Ishikawa (cell line): ENCODE results near the gene PODXL2.
A peak's percentile ranks its signal among the peaks of the same experiment; 100 is the strongest.

ENCODE experiments used
- CEBPB ChIP-seq: IDR thresholded peaks from 2 replicates; pipeline ENCODE4 v1.6.1; 2012
- CREB1 ChIP-seq: IDR thresholded peaks from 2 replicates; pipeline ENCODE4 v1.6.1; 2012; ENCODE audit warnings: low read depth
- EGR1 ChIP-seq: IDR thresholded peaks from 2 replicates; pipeline ENCODE4 v1.6.1; 2012
- EP300 ChIP-seq: IDR thresholded peaks from 2 replicates; pipeline ENCODE4 v1.6.1; 2012; ENCODE audit warnings: borderline replicate concordance
- FOXM1 ChIP-seq: IDR thresholded peaks from 2 replicates; pipeline ENCODE4 v1.6.1; 2012; ENCODE audit warnings: low read depth, borderline replicate concordance
- RAD21 ChIP-seq: IDR thresholded peaks from 2 replicates; pipeline ENCODE4 v1.6.1; 2012; ENCODE audit warnings: low read depth
- TAF1 ChIP-seq: IDR thresholded peaks from 2 replicates; pipeline ENCODE4 v1.6.1; 2012; ENCODE audit warnings: low read depth, mild to moderate bottlenecking
- TCF12 ChIP-seq: IDR thresholded peaks from 2 replicates; pipeline ENCODE4 v1.6.1; 2012; ENCODE audit warnings: low read depth
- TEAD4 ChIP-seq: IDR thresholded peaks from 2 replicates; pipeline ENCODE4 v1.6.1; 2012
- YY1 ChIP-seq: IDR thresholded peaks from 2 replicates; pipeline ENCODE4 v1.6.1; 2012; ENCODE audit warnings: low read depth
- ZBTB7A ChIP-seq: IDR thresholded peaks from 2 replicates; pipeline ENCODE4 v1.6.1; 2012; ENCODE audit warnings: low read depth
- TF ChIP-seq, protein P1 (sequence below): IDR thresholded peaks from 2 replicates; pipeline ENCODE4 v1.6.1; 2012
- TF ChIP-seq, protein P2 (sequence below): IDR thresholded peaks from 2 replicates; pipeline ENCODE4 v1.6.1; 2012; ENCODE audit warnings: low read depth, mild to moderate bottlenecking
- TF ChIP-seq, protein P3 (sequence below): IDR thresholded peaks from 2 replicates; pipeline ENCODE4 v1.6.1; 2012

Gene PODXL2

DNA sequence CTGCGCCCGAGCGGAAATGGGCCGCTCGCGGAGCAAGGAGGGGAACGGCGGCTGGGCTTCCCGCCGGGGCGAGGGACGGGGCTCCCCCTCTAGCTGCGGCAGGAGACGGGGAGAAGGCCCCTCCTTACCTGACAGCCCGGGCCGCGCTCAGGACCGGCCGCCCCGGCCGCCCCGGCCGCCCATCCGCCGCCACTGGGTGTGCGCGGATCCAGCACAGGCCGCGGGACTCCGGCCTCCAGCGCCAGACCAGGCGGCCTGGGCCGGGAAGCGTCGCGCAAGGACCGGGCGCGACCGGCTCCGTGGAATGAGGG lies 38.7 kb upstream of the PODXL2 start:
- TF ChIP-seq YY1 (no peak), EP300 (no peak), TAF1 (no peak; the same call in 1 of the 2 replicates), ZBTB7A (no peak), CREB1 (no peak)
- TF ChIP-seq, protein P1, sequence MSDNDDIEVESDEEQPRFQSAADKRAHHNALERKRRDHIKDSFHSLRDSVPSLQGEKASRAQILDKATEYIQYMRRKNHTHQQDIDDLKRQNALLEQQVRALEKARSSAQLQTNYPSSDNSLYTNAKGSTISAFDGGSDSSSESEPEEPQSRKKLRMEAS, result no peak
- TF ChIP-seq, protein P2, sequence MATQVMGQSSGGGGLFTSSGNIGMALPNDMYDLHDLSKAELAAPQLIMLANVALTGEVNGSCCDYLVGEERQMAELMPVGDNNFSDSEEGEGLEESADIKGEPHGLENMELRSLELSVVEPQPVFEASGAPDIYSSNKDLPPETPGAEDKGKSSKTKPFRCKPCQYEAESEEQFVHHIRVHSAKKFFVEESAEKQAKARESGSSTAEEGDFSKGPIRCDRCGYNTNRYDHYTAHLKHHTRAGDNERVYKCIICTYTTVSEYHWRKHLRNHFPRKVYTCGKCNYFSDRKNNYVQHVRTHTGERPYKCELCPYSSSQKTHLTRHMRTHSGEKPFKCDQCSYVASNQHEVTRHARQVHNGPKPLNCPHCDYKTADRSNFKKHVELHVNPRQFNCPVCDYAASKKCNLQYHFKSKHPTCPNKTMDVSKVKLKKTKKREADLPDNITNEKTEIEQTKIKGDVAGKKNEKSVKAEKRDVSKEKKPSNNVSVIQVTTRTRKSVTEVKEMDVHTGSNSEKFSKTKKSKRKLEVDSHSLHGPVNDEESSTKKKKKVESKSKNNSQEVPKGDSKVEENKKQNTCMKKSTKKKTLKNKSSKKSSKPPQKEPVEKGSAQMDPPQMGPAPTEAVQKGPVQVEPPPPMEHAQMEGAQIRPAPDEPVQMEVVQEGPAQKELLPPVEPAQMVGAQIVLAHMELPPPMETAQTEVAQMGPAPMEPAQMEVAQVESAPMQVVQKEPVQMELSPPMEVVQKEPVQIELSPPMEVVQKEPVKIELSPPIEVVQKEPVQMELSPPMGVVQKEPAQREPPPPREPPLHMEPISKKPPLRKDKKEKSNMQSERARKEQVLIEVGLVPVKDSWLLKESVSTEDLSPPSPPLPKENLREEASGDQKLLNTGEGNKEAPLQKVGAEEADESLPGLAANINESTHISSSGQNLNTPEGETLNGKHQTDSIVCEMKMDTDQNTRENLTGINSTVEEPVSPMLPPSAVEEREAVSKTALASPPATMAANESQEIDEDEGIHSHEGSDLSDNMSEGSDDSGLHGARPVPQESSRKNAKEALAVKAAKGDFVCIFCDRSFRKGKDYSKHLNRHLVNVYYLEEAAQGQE, result no peak

DNA sequence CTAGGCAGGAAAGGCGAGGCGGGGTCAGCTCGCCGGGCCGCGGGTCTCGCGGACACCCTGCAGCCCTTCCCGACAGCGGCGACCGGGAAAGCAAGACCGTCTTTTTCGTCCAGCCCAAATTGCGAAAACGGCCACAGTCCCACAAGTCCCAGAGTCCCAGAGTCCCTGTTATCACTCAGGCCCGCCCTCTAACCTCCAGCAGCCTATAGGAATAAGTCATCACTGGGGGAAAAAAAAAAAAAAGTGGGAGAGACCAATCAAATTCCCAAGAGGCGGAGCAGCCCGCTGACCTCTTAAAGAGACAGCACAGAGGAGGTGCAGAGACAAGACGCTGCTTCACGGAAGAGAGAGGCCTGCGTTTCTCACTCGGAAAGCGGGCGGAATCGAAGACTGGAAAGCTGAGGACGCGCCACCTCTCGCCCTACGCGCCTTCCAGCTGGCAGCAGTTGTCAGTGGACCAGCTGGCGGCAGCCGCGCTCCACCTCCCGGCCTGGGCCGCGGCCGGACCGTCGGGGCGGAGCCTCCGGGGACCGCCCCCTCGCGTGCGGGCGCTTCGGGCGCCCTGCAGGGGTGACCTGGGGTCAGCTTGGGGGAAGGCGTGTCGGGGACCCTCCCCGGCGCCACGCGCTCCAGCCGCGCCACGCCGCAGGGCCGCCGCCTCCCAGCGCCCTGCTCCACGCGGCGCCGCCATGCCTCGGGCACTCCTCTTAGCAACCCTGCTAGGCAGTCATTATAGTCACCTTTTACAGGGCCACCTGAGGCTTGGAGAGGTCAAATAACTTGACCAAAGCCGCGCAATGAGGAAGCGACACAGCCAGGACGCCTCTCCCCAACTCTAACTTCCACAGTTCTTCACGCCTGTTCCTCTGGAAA lies 38.2 kb upstream of the PODXL2 start, which contains the start of gene TPRA1:
TSS of gene TPRA1 (minus strand) at position 141 of the 873 bp plus-strand sequence. CDS start 10,587 bp downstream, outside the sequence.
- 0 out of 2 replicates have a peak, but pooled peaks have one; percentile 29 for TF ChIP-seq ZBTB7A
- no peak; the same call in 1 of the 2 replicates for TF ChIP-seq TCF12
- TF ChIP-seq CREB1, result no peak; the same call in 1 of the 2 replicates
- peak; percentile 25; the same call in 1 of the 2 replicates for TF ChIP-seq RAD21
- peak; percentile 57 for TF ChIP-seq EP300
- peak; percentile 65 for TF ChIP-seq CEBPB
- TF ChIP-seq, protein P2, result no peak
- TF ChIP-seq TAF1, result peak; percentile 64; the same call in 1 of the 2 replicates
- TF ChIP-seq, protein P1, result peak; percentile 82
- TF ChIP-seq YY1, result 0 out of 2 replicates have a peak, but pooled peaks have one; percentile 28

DNA sequence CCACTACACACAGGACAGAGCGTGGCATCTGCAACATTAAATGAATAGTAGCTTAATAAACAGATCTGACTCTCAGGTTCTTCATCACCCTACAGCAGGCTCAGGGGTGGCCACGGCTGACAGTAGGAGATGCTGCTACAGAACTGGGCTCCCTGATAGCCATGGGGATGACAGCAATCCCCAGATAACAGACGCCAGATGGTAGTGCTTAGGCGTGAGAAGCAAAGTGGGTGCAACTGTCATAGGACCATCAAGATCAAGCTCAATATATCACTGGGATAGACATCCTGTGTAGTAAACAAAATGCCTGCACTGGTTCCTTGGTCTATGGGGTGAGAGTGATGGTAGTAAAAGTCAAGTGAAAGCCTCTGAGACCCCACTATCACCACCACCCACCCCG lies 35.8 kb upstream of the PODXL2 start:
- TF ChIP-seq CREB1, result no peak
- no peak for TF ChIP-seq EP300
- TF ChIP-seq, protein P3, sequence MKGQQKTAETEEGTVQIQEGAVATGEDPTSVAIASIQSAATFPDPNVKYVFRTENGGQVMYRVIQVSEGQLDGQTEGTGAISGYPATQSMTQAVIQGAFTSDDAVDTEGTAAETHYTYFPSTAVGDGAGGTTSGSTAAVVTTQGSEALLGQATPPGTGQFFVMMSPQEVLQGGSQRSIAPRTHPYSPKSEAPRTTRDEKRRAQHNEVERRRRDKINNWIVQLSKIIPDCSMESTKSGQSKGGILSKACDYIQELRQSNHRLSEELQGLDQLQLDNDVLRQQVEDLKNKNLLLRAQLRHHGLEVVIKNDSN, result no peak
- no peak for TF ChIP-seq EGR1
- TF ChIP-seq, protein P1, result no peak

DNA sequence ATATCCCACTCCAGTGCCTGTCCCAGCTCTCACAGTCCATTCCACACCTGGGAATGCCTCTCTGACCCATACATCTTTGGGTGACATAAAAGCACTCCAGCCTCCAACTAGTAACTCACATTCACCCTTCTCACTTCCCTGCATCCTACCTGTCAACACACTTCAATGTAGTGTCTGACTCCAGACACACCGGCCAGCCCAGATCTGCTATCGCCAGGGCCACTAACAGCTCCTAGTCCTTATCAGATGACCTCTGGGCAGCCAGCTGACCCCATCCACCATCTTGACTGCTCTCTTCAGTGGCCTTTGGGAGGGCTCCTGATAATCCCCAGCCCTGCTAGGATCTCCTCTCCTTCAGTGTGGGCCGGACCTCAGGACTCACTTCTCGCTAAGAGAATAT lies 33.7 kb upstream of the PODXL2 start:
- TF ChIP-seq, protein P3, result no peak
- TF ChIP-seq, protein P2, result no peak
- TF ChIP-seq TEAD4, result no peak
- no peak for TF ChIP-seq YY1
- TF ChIP-seq FOXM1, result no peak
- TF ChIP-seq CEBPB, result no peak
- no peak for TF ChIP-seq TCF12
- no peak for TF ChIP-seq TAF1
- no peak for TF ChIP-seq EP300
- no peak for TF ChIP-seq EGR1
- TF ChIP-seq ZBTB7A, result no peak
- no peak for TF ChIP-seq CREB1
